ENCODE results near the gene DCP2.

Gene DCP2

DNA sequence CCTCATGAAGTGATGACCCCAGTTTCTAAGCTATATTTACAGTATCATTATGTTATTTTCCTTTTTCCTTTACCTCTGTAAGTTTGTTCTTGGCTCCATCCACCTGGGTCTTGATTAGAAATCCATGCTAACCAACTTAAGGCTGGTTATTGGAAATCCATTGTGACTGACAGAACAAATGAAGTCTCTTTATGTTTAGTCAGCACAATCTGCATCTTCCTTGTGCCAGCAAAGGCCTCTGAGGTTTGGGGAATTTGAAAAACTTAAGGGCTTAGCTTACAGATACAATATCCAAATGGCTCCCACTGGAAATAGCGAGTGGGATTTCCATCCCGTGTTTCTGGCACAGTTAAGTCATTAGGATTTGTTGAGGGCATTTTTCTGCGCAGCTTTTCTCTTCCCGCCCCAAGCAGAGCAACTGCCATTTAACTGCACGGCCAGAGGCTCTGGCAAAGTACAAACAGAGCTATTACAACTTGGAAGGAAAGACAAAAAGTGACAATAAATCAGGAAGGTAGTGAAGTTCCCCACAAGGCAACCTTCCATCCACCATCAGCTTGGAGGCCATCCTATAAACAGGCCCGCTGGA lies 64.2 kb downstream of the DCP2 start:
- TF ChIP-seq, protein P1, sequence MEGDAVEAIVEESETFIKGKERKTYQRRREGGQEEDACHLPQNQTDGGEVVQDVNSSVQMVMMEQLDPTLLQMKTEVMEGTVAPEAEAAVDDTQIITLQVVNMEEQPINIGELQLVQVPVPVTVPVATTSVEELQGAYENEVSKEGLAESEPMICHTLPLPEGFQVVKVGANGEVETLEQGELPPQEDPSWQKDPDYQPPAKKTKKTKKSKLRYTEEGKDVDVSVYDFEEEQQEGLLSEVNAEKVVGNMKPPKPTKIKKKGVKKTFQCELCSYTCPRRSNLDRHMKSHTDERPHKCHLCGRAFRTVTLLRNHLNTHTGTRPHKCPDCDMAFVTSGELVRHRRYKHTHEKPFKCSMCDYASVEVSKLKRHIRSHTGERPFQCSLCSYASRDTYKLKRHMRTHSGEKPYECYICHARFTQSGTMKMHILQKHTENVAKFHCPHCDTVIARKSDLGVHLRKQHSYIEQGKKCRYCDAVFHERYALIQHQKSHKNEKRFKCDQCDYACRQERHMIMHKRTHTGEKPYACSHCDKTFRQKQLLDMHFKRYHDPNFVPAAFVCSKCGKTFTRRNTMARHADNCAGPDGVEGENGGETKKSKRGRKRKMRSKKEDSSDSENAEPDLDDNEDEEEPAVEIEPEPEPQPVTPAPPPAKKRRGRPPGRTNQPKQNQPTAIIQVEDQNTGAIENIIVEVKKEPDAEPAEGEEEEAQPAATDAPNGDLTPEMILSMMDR (IDR thresholded peaks at IDR 0.05; ENCODE audit: control insufficient read depth, extremely low read depth, insufficient read depth), result no peak
- DNase-seq (ENCODE audit: low read depth), result no peak
- H3K4me3 ChIP-seq (ENCODE audit: low read depth, low read length), result no peak overlapping the region

DNA sequence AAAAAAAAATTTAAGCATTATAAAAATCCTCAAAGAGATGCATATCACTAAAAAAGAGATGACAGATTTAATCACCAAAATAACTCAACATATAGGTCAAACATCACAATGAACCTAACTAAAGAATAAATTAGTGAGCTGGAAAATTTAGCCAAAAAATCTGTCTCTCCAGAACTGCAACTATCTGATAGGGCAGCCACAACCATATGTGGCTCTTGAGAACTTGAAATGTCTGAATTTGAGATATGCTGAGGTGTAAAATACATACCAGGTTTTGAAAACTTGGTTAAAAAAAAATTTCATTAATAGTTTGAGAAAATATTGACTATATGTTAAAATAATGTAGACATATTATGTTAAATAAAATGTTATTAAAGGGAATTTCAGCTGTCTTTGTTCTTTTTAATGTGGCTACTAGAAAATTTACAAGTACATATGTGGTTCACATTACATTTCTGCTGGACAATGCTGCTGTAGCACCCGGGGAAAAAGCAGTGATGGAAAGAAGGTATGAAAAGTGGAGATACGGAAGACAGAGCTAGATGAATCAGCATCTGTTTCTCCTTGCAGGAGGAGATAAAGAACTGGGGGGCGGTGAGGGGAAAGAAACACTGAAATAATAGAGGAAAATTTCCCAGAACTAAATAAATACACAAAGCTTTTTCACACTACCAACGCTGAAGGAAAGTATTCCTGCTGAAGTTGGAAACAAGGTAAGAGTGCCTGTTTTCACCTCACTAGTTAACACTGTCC lies 66.1 kb downstream of the DCP2 start:
- no peak for DNase-seq (ENCODE audit: low read depth)
- no peak overlapping the region for H3K4me3 ChIP-seq (ENCODE audit: low read depth, low read length)
- TF ChIP-seq, protein P1 (IDR thresholded peaks at IDR 0.05; ENCODE audit: control insufficient read depth, extremely low read depth, insufficient read depth), result no peak

DNA sequence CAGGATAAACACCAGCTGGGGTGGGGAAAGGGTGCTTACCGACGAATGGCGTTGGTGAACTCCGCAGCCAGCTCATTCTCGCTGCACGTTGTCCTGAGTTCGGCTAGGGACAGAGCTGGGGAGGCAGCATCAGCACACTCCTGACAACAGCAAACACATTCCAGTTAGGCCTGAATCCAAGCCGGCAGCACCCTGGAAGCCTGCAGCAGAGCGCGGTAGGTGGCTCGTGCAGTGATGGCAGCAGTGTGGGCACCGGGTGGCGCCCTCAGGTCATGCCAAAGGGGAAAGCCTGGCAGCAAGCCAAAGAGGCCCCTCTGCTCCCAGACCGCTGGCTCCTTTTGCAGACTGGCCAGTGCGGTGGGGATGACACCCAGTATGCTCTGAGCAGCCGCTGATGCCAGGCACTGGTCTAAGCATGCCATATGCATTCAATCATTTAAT lies 66.9 kb downstream of the DCP2 start:
- no peak overlapping the region for H3K4me3 ChIP-seq (ENCODE audit: low read depth, low read length)
- no peak for DNase-seq (ENCODE audit: low read depth)
- TF ChIP-seq, protein P1 (IDR thresholded peaks at IDR 0.05; ENCODE audit: control insufficient read depth, extremely low read depth, insufficient read depth), result peak; percentile 59

DNA sequence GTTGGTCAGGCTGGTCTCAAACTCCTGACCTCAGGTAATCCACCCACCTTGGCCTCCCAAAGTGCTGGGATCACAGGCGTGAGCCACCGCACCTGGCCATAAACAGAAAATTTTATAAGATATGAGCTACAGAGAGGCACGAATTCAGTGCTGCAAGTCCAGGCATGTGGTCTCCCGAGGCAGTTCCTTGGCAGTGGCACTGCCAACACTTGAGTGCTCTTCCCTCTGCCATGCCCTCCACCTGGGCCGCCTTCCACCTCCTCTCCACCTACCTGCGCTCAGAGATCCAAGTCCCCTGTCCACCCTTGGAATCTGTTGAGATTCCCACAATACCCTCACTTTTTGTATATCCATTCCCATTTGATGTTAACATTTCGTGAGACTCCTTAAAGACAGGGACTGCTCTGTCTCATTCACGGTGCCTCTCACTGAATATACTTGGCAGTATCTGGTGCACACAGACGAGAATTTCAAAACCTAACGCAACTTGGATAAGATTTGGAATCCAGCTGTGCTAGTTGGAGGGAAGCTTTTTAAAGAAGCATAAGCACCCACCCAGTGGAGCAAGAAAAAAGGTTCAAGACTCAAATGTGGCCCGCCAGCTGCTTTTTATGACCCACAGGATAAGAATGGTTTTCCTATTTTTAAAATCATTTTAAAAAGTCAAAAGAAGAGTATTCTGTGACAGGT lies 68.3 kb downstream of the DCP2 start:
- no peak for DNase-seq (ENCODE audit: low read depth)
- TF ChIP-seq, protein P1 (IDR thresholded peaks at IDR 0.05; ENCODE audit: control insufficient read depth, extremely low read depth, insufficient read depth), result no peak
- H3K4me3 ChIP-seq (ENCODE audit: low read depth, low read length), result no peak overlapping the region

DNA sequence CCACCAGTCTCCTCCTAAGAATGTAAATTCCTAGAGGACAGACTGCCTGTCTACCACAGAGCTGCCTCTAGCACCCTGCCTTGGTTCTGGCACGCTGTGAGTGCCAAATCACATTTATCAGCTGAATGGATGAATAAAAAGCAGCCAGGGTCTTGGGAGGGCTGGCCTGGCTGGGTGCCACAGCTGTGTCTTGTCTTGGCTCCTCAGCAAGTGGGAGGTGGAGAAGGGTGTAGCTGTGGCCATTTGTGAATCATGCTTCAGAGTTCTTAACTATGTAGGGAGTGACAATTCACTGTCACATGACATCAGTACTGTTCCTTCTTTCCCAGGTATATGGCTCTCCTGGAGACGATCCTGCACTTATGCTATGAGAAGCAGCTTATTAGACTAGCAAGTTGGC lies 70.6 kb downstream of the DCP2 start:
- DNase-seq (ENCODE audit: low read depth), result no peak
- TF ChIP-seq, protein P1 (IDR thresholded peaks at IDR 0.05; ENCODE audit: control insufficient read depth, extremely low read depth, insufficient read depth), result no peak
- no peak overlapping the region for H3K4me3 ChIP-seq (ENCODE audit: low read depth, low read length)

DNA sequence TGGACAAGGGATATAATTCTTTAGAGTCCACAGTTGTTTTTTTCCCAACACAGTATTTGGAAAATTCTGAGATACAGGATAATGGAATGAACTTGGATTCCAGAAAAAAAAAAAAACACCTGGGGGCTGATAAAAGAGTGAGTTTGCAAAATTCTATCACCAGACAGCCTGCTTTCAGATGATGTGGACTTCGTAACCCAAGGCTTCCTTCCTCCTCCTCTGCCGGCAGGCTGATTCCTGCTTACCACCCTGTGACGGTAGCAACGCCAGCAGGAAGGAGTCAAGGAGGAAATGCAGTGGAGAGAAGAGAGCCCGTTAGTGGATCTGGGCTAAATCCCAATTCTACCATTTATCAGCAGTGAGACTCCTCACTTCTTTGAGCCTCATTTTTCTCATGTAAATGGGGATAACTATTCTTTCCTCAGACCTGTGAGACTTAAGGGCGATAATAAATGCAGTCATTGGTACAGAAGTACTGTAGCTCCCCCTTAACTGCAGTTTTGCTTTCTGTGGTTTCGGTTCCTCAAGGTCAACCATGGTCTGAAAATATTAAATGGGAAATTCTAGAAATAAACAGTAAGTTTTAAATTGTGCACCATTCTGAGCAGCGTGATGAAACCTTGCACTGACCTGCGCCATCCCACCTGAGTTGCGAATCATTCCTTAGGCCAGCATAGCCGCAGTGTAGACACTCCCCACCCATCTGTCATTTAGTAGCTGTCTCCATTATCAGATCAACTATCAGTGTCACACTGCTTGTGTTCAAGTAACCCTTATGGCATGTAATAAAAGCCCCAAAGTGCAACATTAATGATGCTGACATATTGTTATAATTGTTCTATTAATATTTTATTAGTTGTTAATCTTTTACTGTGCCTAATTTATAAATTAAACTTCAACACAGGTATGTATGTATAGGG lies 71.4 kb downstream of the DCP2 start:
- no peak overlapping the region for H3K4me3 ChIP-seq (ENCODE audit: low read depth, low read length)

More for the DNA sequence above, 71.4 kb downstream of the DCP2 start:
- TF ChIP-seq, protein P1 (IDR thresholded peaks at IDR 0.05; ENCODE audit: control insufficient read depth, extremely low read depth, insufficient read depth), result no peak
- no peak for DNase-seq (ENCODE audit: low read depth)
